ENCODE measurements around the gene BOC.

The BOC gene

DNA sequence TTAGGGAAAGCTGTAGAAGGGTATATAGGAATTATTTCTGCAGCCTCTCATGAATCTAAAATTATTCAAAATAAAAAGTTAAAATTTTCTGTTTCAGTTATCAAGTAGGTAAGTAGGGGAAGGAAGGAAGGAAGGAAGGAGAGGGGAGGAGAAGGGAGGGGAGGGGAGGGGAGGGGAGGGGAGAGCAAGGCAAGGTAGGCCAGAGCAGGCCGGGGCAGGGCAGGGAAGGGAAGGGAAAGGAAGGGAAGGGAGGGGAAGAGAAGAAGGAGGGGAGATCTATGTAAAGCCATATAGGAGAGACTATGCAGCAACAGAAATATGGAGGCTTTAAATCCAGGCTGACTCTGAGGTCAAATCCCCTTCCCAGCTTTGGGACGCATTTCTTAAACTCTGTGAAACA is 38.3 kb upstream of the BOC start:
- Histone ChIP-seq H3K4me3 (ENCODE audit: low read depth, low read length) (no peak overlapping the region), H3K27me3 (ENCODE audit: control insufficient read depth, insufficient read depth, low read length) (no peaks in the 10 kb centered on the region), H3K9ac (ENCODE audit: low read depth, low read length) (no peak overlapping the region), H3K4me1 (ENCODE audit: control insufficient read depth, insufficient read depth, low read length) (peaks cover 3% of the 10 kb centered on the region), H3K36me3 (ENCODE audit: control insufficient read depth, insufficient read depth, low read length) (no peaks in the 10 kb centered on the region), H3K9me3 (ENCODE audit: control insufficient read depth, insufficient read depth, low read length) (no peaks in the 10 kb centered on the region)

DNA sequence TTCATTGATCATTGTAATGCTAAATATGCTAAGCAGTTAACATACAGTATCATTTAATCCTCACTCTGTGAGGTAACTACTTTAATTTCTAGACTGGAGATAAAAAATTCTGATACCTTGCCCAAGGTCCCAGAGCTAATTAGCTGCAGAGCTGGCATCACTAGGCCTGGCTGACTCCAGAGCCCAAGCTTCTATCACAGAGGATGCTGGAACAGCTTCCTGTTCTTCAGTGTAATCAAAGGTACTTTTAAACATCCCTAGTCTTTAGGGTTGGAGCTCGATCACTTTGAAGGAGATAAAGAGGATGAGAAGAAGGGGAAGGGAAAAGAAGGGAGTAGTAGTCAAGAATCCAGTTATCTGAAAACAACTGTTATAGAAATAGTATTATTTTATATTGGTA is 37.1 kb upstream of the BOC start:
- H3K36me3 ChIP-seq (ENCODE audit: control insufficient read depth, insufficient read depth, low read length), result no peaks in the 10 kb centered on the region
- peaks cover 6% of the 10 kb centered on the region for H3K4me1 ChIP-seq (ENCODE audit: control insufficient read depth, insufficient read depth, low read length)
- no peaks in the 10 kb centered on the region for H3K27me3 ChIP-seq (ENCODE audit: control insufficient read depth, insufficient read depth, low read length)
- no peak overlapping the region for H3K9ac ChIP-seq (ENCODE audit: low read depth, low read length)
- no peak overlapping the region for H3K4me3 ChIP-seq (ENCODE audit: low read depth, low read length)
- H3K9me3 ChIP-seq (ENCODE audit: control insufficient read depth, insufficient read depth, low read length), result no peaks in the 10 kb centered on the region

DNA sequence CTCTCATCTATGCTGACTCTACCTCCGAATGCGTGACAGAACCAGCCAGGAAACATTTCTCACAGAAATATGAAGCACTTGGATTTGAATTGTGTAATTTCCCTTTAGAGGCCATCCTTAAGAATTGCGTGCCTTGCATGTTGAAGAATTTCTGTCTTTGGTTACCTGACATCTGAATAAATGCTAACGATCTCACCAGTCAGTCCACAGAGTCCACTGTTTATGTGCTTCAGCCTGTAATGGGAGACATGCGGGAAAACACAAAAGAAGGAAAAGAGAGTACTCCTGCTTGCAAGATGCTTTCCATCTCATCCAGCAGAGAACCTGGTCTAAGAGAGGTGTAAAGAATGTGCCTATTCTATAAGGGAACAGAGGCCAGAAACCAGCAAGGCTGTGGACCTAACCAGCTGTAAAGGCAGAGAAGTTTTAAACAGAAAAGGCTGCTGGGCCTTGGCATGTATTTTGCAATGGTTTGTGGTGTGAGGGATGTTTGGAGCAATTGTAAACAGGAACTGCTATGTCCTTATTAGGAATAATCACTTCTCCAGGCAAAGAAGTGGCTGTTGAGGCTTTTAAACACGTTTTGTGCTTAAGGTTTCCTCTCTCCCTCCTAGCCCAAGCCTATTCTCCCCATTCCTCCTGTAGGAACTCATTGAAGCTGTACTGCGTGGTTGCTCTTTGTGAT is 36.4 kb upstream of the BOC start:
- no peak overlapping the region for H3K4me3 ChIP-seq (ENCODE audit: low read depth, low read length)
- H3K4me1 ChIP-seq (ENCODE audit: control insufficient read depth, insufficient read depth, low read length), result peaks cover 8% of the 10 kb centered on the region
- H3K9me3 ChIP-seq (ENCODE audit: control insufficient read depth, insufficient read depth, low read length), result no peaks in the 10 kb centered on the region
- no peaks in the 10 kb centered on the region for H3K27me3 ChIP-seq (ENCODE audit: control insufficient read depth, insufficient read depth, low read length)
- H3K36me3 ChIP-seq (ENCODE audit: control insufficient read depth, insufficient read depth, low read length), result no peaks in the 10 kb centered on the region
- H3K9ac ChIP-seq (ENCODE audit: low read depth, low read length), result no peak overlapping the region

DNA sequence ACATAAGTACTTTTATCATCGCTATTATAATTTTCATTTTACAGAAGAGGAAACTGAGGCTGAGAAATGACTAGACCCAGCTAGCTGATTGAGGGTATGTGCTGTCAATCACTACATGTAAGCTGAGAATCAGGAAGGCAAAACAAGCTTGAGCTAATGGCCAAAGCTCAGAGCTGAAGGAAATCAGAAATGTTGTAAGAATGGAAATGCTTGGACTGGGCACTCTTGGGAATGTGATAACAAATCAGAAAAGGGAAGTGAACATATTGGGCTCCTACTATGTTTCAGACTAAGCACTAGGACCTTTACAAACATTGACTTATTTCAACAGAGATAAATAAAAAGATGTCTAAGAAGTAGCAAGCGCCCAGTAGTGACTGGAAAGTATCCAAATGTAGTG is 33.8 kb upstream of the BOC start:
- H3K27me3 ChIP-seq (ENCODE audit: control insufficient read depth, insufficient read depth, low read length), result no peaks in the 10 kb centered on the region
- H3K4me3 ChIP-seq (ENCODE audit: low read depth, low read length), result no peak overlapping the region
- no peaks in the 10 kb centered on the region for H3K36me3 ChIP-seq (ENCODE audit: control insufficient read depth, insufficient read depth, low read length)
- no peaks in the 10 kb centered on the region for H3K9me3 ChIP-seq (ENCODE audit: control insufficient read depth, insufficient read depth, low read length)
- H3K4me1 ChIP-seq (ENCODE audit: control insufficient read depth, insufficient read depth, low read length), result peaks cover 8% of the 10 kb centered on the region
- H3K9ac ChIP-seq (ENCODE audit: low read depth, low read length), result no peak overlapping the region

DNA sequence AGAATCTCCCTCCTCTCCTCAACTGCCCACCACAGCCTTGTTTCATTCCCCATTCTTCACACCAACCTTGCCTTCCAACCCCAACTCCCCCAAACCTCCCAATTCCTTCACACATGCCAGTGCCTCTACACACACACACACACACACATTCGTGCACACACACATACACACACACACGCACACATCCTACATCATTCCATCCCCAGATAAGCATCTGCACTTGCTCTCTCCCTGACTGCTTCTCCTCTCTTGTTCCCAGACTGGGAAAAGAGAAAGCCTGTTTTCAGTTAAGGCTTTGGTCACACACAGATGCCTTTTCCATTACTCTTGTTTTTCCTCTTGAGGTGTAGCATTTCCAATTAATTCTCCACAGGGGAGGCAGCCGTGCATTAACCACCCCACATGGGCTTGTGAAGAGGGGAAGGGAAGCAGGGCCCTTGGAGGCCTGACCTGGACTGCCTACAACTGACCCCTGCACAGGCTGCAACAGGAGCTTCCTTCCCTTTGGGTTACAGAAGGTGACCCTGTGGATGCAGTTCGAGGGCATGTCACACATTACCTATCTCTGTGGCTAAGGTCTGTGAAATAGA is 32.0 kb upstream of the BOC start:
- no peaks in the 10 kb centered on the region for H3K36me3 ChIP-seq (ENCODE audit: control insufficient read depth, insufficient read depth, low read length)
- H3K4me1 ChIP-seq (ENCODE audit: control insufficient read depth, insufficient read depth, low read length), result peaks cover 8% of the 10 kb centered on the region
- H3K9me3 ChIP-seq (ENCODE audit: control insufficient read depth, insufficient read depth, low read length), result no peaks in the 10 kb centered on the region
- H3K4me3 ChIP-seq (ENCODE audit: low read depth, low read length), result no peak overlapping the region
- no peaks in the 10 kb centered on the region for H3K27me3 ChIP-seq (ENCODE audit: control insufficient read depth, insufficient read depth, low read length)
- H3K9ac ChIP-seq (ENCODE audit: low read depth, low read length), result no peak overlapping the region

DNA sequence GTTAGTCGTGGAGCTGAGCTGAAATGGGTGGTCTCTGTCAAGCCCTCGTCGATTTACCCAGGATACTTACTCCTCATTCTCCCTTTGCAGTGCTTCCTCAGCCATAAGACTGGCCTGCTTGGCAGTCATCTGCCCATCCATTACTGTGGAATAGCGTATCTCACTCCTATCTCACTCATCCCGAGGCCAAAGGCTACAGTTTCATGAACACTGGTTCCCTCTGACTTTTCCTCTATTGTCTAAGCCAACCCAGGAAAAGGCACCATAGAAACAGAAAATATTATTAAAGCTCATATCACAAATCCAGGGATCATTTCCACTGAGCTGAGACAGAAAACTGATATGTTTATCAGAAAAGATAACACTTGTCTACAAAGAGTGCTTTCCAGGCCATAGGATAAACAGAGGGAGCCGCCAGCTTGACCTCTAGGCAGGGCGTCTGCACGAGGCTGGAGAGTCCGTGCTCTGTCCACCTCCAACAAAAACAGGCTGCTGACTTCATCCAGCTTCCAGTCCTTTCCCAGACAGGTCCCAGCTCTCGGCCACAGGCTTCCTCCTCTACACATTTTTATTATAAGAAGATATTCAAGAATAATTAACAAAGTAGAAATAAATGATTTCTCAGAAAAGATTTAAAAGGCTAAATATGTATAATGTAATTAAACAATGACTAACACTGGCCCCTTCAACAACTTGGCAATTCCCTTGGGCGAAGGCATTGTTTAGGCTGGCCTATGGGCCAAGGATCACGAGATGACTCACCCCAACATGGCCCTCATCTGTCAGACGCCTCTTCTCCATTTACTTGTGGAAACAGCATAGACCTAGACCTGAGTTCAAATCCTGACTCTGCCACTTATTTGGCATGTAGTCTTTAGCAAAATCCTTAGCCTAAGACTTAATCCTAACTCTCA is 27.4 kb upstream of the BOC start:
- Histone ChIP-seq H3K4me3 (ENCODE audit: low read depth, low read length) (no peak overlapping the region), H3K27me3 (ENCODE audit: control insufficient read depth, insufficient read depth, low read length) (no peaks in the 10 kb centered on the region), H3K4me1 (ENCODE audit: control insufficient read depth, insufficient read depth, low read length) (peaks cover 5% of the 10 kb centered on the region), H3K9me3 (ENCODE audit: control insufficient read depth, insufficient read depth, low read length) (no peaks in the 10 kb centered on the region), H3K9ac (ENCODE audit: low read depth, low read length) (no peak overlapping the region), H3K36me3 (ENCODE audit: control insufficient read depth, insufficient read depth, low read length) (no peaks in the 10 kb centered on the region)

DNA sequence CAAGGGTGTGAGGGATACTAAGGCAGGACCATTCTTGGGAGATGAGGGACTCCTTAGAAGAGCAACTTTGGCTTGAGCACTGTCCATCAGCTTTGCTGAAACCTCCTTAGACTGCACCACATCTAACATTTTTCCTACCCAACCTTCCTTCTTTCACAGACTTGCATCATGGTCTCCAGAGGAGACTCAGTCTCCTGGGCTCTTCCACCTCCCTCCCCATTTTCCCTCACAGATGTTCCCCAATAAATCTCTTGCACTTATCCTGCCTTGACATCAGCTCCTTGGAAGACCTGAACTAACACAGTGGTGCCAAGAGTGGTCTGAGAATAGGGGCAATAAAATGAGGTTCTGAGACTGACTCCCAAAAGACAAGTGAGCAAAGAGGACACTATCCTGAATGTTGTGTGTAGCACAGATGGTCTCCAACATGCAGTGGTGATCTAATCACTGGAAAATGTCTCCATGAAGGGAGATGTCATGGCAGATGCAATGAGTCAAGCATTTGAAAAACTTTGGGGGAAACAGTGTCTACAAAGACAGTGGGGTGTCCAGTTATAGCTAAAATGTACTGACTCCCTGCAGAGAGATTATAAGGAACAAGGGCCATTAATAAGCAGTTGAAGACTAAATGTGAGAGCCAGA is 26.0 kb upstream of the BOC start:
- H3K36me3 ChIP-seq (ENCODE audit: control insufficient read depth, insufficient read depth, low read length), result no peaks in the 10 kb centered on the region
- no peaks in the 10 kb centered on the region for H3K27me3 ChIP-seq (ENCODE audit: control insufficient read depth, insufficient read depth, low read length)
- no peak overlapping the region for H3K9ac ChIP-seq (ENCODE audit: low read depth, low read length)
- H3K4me1 ChIP-seq (ENCODE audit: control insufficient read depth, insufficient read depth, low read length), result no peaks in the 10 kb centered on the region
- no peaks in the 10 kb centered on the region for H3K9me3 ChIP-seq (ENCODE audit: control insufficient read depth, insufficient read depth, low read length)
- H3K4me3 ChIP-seq (ENCODE audit: low read depth, low read length), result no peak overlapping the region

DNA sequence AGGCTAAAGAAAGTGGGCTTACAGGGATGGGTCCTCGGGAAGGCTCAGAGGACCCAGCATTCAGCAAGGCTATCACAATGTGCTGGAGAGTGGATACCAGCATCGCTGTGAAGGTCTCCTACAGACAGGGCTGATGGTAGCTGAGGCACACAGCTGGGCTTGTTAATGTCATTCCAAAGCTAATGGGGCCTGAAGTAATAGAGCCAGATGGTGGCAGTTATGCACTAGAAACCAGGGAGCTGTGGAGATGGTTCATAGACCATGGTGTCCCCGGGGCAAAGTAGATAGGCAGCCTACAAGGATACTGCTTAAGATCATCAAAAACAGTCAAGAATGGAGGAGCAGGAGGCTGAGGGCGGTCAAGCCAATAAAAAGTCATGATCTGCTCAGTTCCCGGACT is 24.8 kb upstream of the BOC start:
- Histone ChIP-seq H3K36me3 (ENCODE audit: control insufficient read depth, insufficient read depth, low read length) (no peaks in the 10 kb centered on the region), H3K9me3 (ENCODE audit: control insufficient read depth, insufficient read depth, low read length) (no peaks in the 10 kb centered on the region), H3K4me3 (ENCODE audit: low read depth, low read length) (no peak overlapping the region), H3K27me3 (ENCODE audit: control insufficient read depth, insufficient read depth, low read length) (no peaks in the 10 kb centered on the region), H3K9ac (ENCODE audit: low read depth, low read length) (no peak overlapping the region), H3K4me1 (ENCODE audit: control insufficient read depth, insufficient read depth, low read length) (no peaks in the 10 kb centered on the region)

DNA sequence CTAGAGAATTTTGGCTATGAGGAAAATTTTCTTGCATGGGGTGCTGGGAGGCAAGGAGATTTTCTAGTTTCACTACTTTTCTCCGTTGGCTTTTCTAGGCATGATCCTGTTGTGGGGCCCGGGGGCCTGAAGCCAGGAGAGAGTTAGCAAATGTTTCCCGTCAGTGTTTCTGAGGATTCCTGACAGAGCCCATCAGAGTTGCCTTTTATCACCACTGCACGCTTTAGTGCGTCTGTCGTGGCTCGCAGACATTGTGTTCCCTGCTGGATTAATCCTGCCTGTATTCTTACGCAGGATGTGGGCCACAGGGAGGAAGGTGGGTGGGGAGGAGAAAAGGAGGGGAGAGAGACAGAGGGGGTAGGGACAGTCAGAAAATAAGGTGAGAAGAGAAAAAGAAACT is 18.1 kb upstream of the BOC start:
- Histone ChIP-seq H3K27me3 (ENCODE audit: control insufficient read depth, insufficient read depth, low read length) (no peaks in the 10 kb centered on the region), H3K36me3 (ENCODE audit: control insufficient read depth, insufficient read depth, low read length) (no peaks in the 10 kb centered on the region), H3K4me1 (ENCODE audit: control insufficient read depth, insufficient read depth, low read length) (peaks cover 11% of the 10 kb centered on the region), H3K9me3 (ENCODE audit: control insufficient read depth, insufficient read depth, low read length) (no peaks in the 10 kb centered on the region), H3K4me3 (ENCODE audit: low read depth, low read length) (no peak overlapping the region), H3K9ac (ENCODE audit: low read depth, low read length) (no peak overlapping the region)

DNA sequence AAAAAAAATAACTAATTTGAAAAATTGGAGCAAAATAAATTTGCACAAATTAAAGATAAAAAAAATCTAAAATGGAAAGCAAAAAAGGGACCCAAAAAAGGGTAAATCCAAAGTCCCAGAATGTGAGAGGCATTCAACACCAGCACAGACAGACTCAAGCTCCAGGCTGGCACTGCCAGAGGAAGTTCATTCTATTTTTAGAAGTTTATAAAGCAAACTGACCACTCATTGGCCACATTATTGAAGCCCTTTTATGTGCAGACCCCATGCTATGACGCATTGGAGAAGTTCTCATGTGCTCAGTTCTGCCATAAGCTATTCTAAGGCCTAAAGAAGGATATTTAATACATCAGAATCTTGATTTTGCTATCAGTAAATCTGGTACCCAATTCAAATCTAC is 17.6 kb upstream of the BOC start:
- H3K4me3 ChIP-seq (ENCODE audit: low read depth, low read length), result no peak overlapping the region
- H3K27me3 ChIP-seq (ENCODE audit: control insufficient read depth, insufficient read depth, low read length), result no peaks in the 10 kb centered on the region
- peaks cover 11% of the 10 kb centered on the region for H3K4me1 ChIP-seq (ENCODE audit: control insufficient read depth, insufficient read depth, low read length)
- H3K9me3 ChIP-seq (ENCODE audit: control insufficient read depth, insufficient read depth, low read length), result no peaks in the 10 kb centered on the region
- no peak overlapping the region for H3K9ac ChIP-seq (ENCODE audit: low read depth, low read length)
- no peaks in the 10 kb centered on the region for H3K36me3 ChIP-seq (ENCODE audit: control insufficient read depth, insufficient read depth, low read length)

DNA sequence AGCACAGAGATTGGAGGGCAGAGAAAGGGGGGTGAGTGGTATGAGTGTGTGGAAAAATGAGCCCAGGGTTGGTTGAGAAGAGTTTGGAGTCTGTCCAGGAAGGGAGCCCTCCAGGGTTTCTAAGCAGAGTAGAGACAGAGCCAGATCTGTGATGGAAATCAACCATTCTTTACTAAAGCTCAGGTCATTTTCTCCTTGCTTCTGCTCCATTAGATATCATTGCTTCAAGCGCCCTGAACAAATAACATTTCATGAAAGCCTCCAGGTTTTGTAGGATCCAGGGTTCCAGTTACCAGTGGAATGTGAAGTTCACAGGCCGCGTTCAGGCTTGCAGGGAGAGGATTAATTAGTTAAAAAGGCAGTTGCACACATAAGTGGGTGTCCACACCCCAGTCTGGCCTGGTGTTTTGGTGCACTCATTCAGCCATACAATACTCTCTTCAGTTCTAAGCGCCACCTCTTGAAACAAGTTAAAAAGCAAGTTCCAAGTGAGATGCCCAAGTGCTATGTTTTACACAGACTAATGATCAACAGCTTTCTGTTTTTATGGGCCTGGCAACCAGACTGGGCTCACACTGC is 16.4 kb upstream of the BOC start:
- no peak overlapping the region for H3K9ac ChIP-seq (ENCODE audit: low read depth, low read length)
- H3K9me3 ChIP-seq (ENCODE audit: control insufficient read depth, insufficient read depth, low read length), result no peaks in the 10 kb centered on the region
- H3K27me3 ChIP-seq (ENCODE audit: control insufficient read depth, insufficient read depth, low read length), result no peaks in the 10 kb centered on the region
- no peak overlapping the region for H3K4me3 ChIP-seq (ENCODE audit: low read depth, low read length)
- no peaks in the 10 kb centered on the region for H3K36me3 ChIP-seq (ENCODE audit: control insufficient read depth, insufficient read depth, low read length)
- H3K4me1 ChIP-seq (ENCODE audit: control insufficient read depth, insufficient read depth, low read length), result peaks cover 11% of the 10 kb centered on the region
